K562 (cell line): ENCODE data around the gene ANP32B. TPM values are rescaled to one million over a fixed set of nuclear protein-coding genes. Genes with fewer than 3 reads are reported as not detected.

Experiments used
- ATF7 ChIP-seq: fragments of 450-650 bp; IDR thresholded peaks from 2 replicates; pipeline ENCODE4 v1.7.1; 2014; ENCODE audit warnings: mild to moderate bottlenecking, moderate library complexity
- CHCHD3 ChIP-seq: fragments of 250-450 bp; sonication (Bioruptor Pico); IDR thresholded peaks from 2 replicates; pipeline ENCODE4 v2.1.2; 2022; ENCODE audit warnings: mild to moderate bottlenecking
- DPF2 ChIP-seq: fragments of 450-650 bp; IDR thresholded peaks from 2 replicates; pipeline ENCODE4 v1.6.1; 2016
- EP300 ChIP-seq: IDR thresholded peaks from 2 replicates; pipeline ENCODE4 v1.6.1; 2012; ENCODE audit warnings: low read length, improper control_type of control experiment
- GABPB1 ChIP-seq: sonication (generic); formaldehyde crosslinking; IDR thresholded peaks from 2 replicates; pipeline ENCODE4 v1.8.0; 2022; ENCODE audit warnings: mild to moderate bottlenecking, missing genetic modification reagents
- HIVEP1 ChIP-seq: fragments of 250-450 bp; sonication (Bioruptor Pico); IDR thresholded peaks from 2 replicates; pipeline ENCODE4 v1.4.0; 2020; ENCODE audit warnings: mild to moderate bottlenecking
- MAZ ChIP-seq, 2 experiments: fragments of 450-650 bp in 1 of 2; sonication (generic) in 1 of 2; formaldehyde crosslinking; IDR thresholded peaks in 1 of 2; conservative IDR thresholded peaks in 1 of 2; 2 replicates each; pipeline versions ENCODE4 v1.4.0 to v1.5.0; 2020; ENCODE audit warnings: mild to moderate bottlenecking in 1 of 2, missing genetic modification reagents in 1 of 2
- MEIS2 ChIP-seq: fragments of 450-650 bp; IDR thresholded peaks from 2 replicates; pipeline ENCODE4 v1.6.1; 2014; ENCODE audit warnings: mild to moderate bottlenecking; ENCODE audit not compliant: partially characterized antibody
- PYGO2 ChIP-seq: fragments of 450-650 bp; IDR thresholded peaks from 2 replicates; pipeline ENCODE4 v1.6.1; 2016; ENCODE audit warnings: mild to moderate bottlenecking, missing genetic modification characterization, moderate library complexity, missing compliant biosample characterization
- SRF ChIP-seq, 2 experiments: fragments of 250-450, 450-650 bp in 1 of 2; sonication (Bioruptor Pico) in 1 of 2; sonication (generic) in 1 of 2; formaldehyde crosslinking; IDR thresholded peaks; 2 replicates each; pipeline versions ENCODE4 v1.5.0 to v1.5.1; 2020 to 2022; ENCODE audit warnings: mild to moderate bottlenecking in 1 of 2, missing genetic modification reagents in 1 of 2
- TFAP4 ChIP-seq: sonication (generic); formaldehyde crosslinking; IDR thresholded peaks from 2 replicates; pipeline ENCODE4 v1.8.0; 2022; ENCODE audit warnings: missing genetic modification reagents, mild to moderate bottlenecking, moderate library complexity, borderline replicate concordance
- TRIM24 ChIP-seq, 2 experiments: fragments of 450-650 bp; IDR thresholded peaks; 2 replicates each; pipeline ENCODE4 v1.6.1; 2016
- ZBTB11 ChIP-seq, 3 experiments: fragments of 200-800 bp in 1 of 3; fragments of 250-450 bp in 1 of 3; fragments of 450-650 bp in 1 of 3; sonication (Bioruptor Pico) in 1 of 3; sonication (Bioruptor generic) in 1 of 3; formaldehyde crosslinking in 1 of 3; IDR thresholded peaks; 2 replicates each; pipeline versions ENCODE4 v1.6.1 to v1.8.0; 2016 to 2022; ENCODE audit warnings: mild to moderate bottlenecking in 2 of 3, missing genetic modification characterization in 2 of 3, missing compliant biosample characterization in 1 of 3, moderate library complexity in 1 of 3
- ZBTB9 ChIP-seq: fragments of 450-650 bp; formaldehyde crosslinking; IDR thresholded peaks from 2 replicates; pipeline ENCODE4 v1.4.0; 2020; ENCODE audit warnings: mild to moderate bottlenecking, moderate library complexity
- ZMIZ1 ChIP-seq, 2 experiments: fragments of 150-350 bp in 1 of 2; IDR thresholded peaks; 2 replicates each; pipeline ENCODE4 v1.6.1; 2012 to 2016; ENCODE audit warnings: low read depth in 2 of 2, low read length in 2 of 2, mild to moderate bottlenecking in 1 of 2, moderate library complexity in 1 of 2
- ZNF282 ChIP-seq: sonication (generic); formaldehyde crosslinking; IDR thresholded peaks from 2 replicates; pipeline ENCODE4 v1.8.1; 2023; ENCODE audit warnings: missing genetic modification reagents
- ZNF3 ChIP-seq: fragments of 250-450 bp; sonication (Bioruptor Pico); IDR thresholded peaks from 2 replicates; pipeline ENCODE4 v1.5.0; 2021; ENCODE audit warnings: mild to moderate bottlenecking, moderate library complexity
- ZNF311 ChIP-seq: fragments of 250-450 bp; sonication (Bioruptor Pico); IDR thresholded peaks from 2 replicates; pipeline ENCODE4 v1.4.0; 2020; ENCODE audit warnings: mild to moderate bottlenecking, moderate library complexity
- ZNF75A ChIP-seq: fragments of 450-650 bp; formaldehyde crosslinking; IDR thresholded peaks from 2 replicates; pipeline ENCODE4 v1.4.0; 2020; ENCODE audit warnings: mild to moderate bottlenecking
- polyA plus RNA-seq, 8 experiments: library from polyadenylated mRNA; depleted of rRNA in 4 of 8; stranded (reverse) in 5 of 8; unstranded in 3 of 8; fragments of >200 nt; fragmentation: Nextera tagmentation in 2 of 8; fragmentation: Illumina TruSeq in 1 of 8; extraction: Ambion mirVana in 2 of 8; extraction: Trizol in 1 of 8; gene quantifications; 2 replicates each; pipeline versions ENCODE4 v1.2.1 to v1.2.3, GENCODE V29; 2011 to 2014; ENCODE audit warnings: inconsistent platforms in 1 of 8, missing spikeins in 1 of 8
- total RNA-seq, 7 experiments: library from RNA; depleted of rRNA in 6 of 7; stranded (reverse); fragments of >200 nt in 6 of 7; fragmentation: Illumina TruSeq in 2 of 7; extraction: Trizol in 2 of 7; gene quantifications; 2 replicates each; pipeline versions ENCODE4 v1.2.1 to v1.2.3, GENCODE V29; 2011 to 2021; ENCODE audit warnings: low replicate concordance in 1 of 7

The ANP32B gene
- total and polyA plus RNA-seq, 9 of the 15 experiments (the other 6 are each of a cell fraction or from before 2014, with no cell fraction given) = 68.9 to 815 (median 141) TPM

GRCh38 chr9:97980479-97980803 lies 2.7 kb upstream of the ANP32B start (continued):
- 0 out of 4 replicates have a peak, but pooled peaks of 1 of the 2 experiments have one; percentile 3 for TF ChIP-seq ZMIZ1 (IDR thresholded peaks at IDR 0.05; ENCODE audit: low read depth in 2 of 2, low read length in 2 of 2)
- TF ChIP-seq ZBTB11 (CRISPR knock-in tag; IDR thresholded peaks at IDR 0.05) = peak in 1 of 3 experiments; percentile 47; a peak in 1 of 6 replicates
- 0 out of 2 replicates have a peak, but pooled peaks have one; percentile 42 for TF ChIP-seq ZNF311
- peak; percentile 75 for TF ChIP-seq EP300
- peak in 1 of 2 experiments; percentile 52; a peak in 2 of 4 replicates for TF ChIP-seq TRIM24 (IDR thresholded peaks at IDR 0.05)
- no peak for TF ChIP-seq CHCHD3
- 0 out of 2 replicates have a peak, but pooled peaks have one; percentile 32 for TF ChIP-seq ZNF75A
- TF ChIP-seq ZNF282 (CRISPR knock-in tag) = no peak
- no peak for TF ChIP-seq PYGO2 (tag)
- TF ChIP-seq HIVEP1 (CRISPR knock-in tag) = 0 out of 2 replicates have a peak, but pooled peaks have one; percentile 52
- no peak; the same call in 1 of the 2 replicates for TF ChIP-seq GABPB1 (CRISPR knock-in tag)
- peak in 1 of 2 experiments; percentile 72; a peak in 2 of 4 replicates for TF ChIP-seq MAZ (CRISPR knock-in tag; conservative IDR thresholded peaks at IDR 0.05 in 1 of 2, IDR thresholded peaks at IDR 0.05 in 1 of 2)
- peak; percentile 22; the same call in 1 of the 2 replicates for TF ChIP-seq DPF2
- TF ChIP-seq ZBTB9 (CRISPR knock-in tag) = 0 out of 2 replicates have a peak, but pooled peaks have one; percentile 9
- no peak for TF ChIP-seq ZNF3 (CRISPR knock-in tag)
- peak; percentile 85 for TF ChIP-seq MEIS2
- peak; percentile 77 for TF ChIP-seq ATF7
- peak; percentile 9; the same call in 1 of the 2 replicates for TF ChIP-seq TFAP4
- TF ChIP-seq SRF (CRISPR knock-in tag; IDR thresholded peaks at IDR 0.05) = 0 out of 4 replicates have a peak, but pooled peaks of 1 of the 2 experiments have one; percentile 55
- TF ChIP-seq, all 486 proteins: peak for 66
